ENCODE results near the gene EXOG. TPM values are rescaled to one million over a fixed set of nuclear protein-coding genes. Genes with fewer than 3 reads are reported as not detected.

Gene EXOG
- total and polyA plus RNA-seq, 2 of the 13 experiments (the other 11 are each of a cell fraction or from before 2014, with no cell fraction given), result 5.5 to 9.5 TPM

DNA sequence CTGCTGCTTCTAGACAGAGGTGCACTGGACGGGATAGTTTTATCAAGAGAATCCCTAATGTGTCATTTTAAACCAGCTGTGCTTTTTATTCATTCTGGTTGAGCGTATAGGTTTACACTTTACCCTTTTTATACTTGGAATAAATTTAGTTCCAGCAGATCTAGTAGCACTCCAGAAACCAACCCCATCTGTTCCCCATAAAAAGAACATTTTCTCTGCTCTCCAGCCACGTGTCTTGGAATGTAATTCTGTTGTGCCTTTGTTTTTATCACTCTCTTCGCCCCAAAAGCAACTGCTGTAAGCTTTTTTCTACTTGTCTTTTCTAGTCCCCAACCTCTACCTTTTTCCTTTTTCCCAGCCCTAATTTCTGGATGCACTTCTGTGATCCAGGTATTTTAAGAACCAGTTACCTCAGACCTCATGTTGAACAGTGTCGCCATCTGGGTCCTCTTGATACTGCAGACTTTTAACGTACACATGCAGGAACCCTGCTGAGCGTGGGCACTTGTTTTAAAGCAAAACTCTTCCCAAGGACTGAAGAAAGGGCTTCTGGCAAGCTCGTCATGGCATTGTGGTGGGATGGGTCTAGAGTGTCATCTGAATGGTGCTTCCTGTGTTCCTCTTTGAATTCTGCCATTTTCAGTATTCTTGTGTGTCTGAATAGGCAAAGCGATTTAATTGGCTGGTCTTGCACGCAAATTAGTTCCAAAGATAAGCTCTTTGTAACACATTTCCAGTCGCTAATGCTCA is 5.7 kb upstream of the EXOG start:
- Histone ChIP-seq H4K20me1 (ENCODE audit: insufficient read depth, low read length) (no peaks in the 10 kb centered on the region), H3K36me3 (replicated peaks in 1 of 2; ENCODE audit: control insufficient read depth in 1 of 2, insufficient read depth in 2 of 2, low read length in 2 of 2) (peaks cover 0 to 3% of the 10 kb centered on the region in 2 experiments; a peak in 4 of 5 replicates), H3K9me3 (ENCODE audit: low read length) (no peaks in the 10 kb centered on the region), H3K27me3 (ENCODE audit: control insufficient read depth in 1 of 2, insufficient read depth in 2 of 2, low read length in 2 of 2) (no peaks in the 10 kb centered on the region), H3K4me3 (replicated peaks in 1 of 3; ENCODE audit: insufficient read depth in 1 of 3, low read depth in 2 of 3, low read length in 3 of 3) (no peak overlapping the region), H3K4me2 (ENCODE audit: low read depth, low read length) (no peak overlapping the region), H3K4me1 (ENCODE audit: insufficient read depth, low read length) (no peaks in the 10 kb centered on the region), H3K79me2 (ENCODE audit: insufficient read depth, low read length) (no peaks in the 10 kb centered on the region), H3K9ac (ENCODE audit: insufficient read depth, low read depth, low read length) (no peak overlapping the region), H3K27ac (ENCODE audit: extremely low read length, insufficient read depth, low read length) (no peak overlapping the region), H2AFZ (ENCODE audit: low read length) (no peak overlapping the region)
- WGBS (ENCODE audit: low lambda C conversion rate), result 90% methylated on average over 11 of the region's 11 CpGs
- no peak for TF ChIP-seq GFI1 (CRISPR knock-in tag; IDR thresholded peaks at IDR 0.05; ENCODE audit: borderline replicate concordance)
- TF ChIP-seq RBM22 (optimal IDR thresholded peaks at IDR 0.05; ENCODE audit: low read length), result no peak
- no peak for TF ChIP-seq SALL2 (CRISPR knock-in tag; IDR thresholded peaks at IDR 0.05)
- no peak for TF ChIP-seq CC2D1A (CRISPR knock-in tag; IDR thresholded peaks at IDR 0.05)
- TF ChIP-seq NR2F6 (IDR thresholded peaks at IDR 0.05), result no peak
- TF ChIP-seq NR2F6 (CRISPR knock-in tag; IDR thresholded peaks at IDR 0.05), result no peak
- TF ChIP-seq, protein P1, sequence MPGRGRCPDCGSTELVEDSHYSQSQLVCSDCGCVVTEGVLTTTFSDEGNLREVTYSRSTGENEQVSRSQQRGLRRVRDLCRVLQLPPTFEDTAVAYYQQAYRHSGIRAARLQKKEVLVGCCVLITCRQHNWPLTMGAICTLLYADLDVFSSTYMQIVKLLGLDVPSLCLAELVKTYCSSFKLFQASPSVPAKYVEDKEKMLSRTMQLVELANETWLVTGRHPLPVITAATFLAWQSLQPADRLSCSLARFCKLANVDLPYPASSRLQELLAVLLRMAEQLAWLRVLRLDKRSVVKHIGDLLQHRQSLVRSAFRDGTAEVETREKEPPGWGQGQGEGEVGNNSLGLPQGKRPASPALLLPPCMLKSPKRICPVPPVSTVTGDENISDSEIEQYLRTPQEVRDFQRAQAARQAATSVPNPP (CRISPR knock-in tag; IDR thresholded peaks at IDR 0.05), result no peak
- no peak for TF ChIP-seq ZNF747 (CRISPR knock-in tag; IDR thresholded peaks at IDR 0.05; ENCODE audit: borderline replicate concordance)
- TF ChIP-seq, protein P2, sequence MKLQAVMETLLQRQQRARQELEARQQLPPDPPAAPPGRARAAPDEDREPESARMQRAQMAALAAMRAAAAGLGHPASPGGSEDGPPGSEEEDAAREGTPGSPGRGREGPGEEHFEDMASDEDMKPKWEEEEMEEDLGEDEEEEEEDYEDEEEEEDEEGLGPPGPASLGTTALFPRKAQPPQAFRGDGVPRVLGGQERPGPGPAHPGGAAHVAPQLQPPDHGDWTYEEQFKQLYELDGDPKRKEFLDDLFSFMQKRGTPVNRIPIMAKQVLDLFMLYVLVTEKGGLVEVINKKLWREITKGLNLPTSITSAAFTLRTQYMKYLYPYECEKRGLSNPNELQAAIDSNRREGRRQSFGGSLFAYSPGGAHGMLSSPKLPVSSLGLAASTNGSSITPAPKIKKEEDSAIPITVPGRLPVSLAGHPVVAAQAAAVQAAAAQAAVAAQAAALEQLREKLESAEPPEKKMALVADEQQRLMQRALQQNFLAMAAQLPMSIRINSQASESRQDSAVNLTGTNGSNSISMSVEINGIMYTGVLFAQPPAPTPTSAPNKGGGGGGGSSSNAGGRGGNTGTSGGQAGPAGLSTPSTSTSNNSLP (IDR thresholded peaks at IDR 0.05; ENCODE audit: low read depth, low read length), result no peak
- TF ChIP-seq ZNF329 (CRISPR knock-in tag; IDR thresholded peaks at IDR 0.05; ENCODE audit: low read depth), result no peak
- TF ChIP-seq, protein P3, sequence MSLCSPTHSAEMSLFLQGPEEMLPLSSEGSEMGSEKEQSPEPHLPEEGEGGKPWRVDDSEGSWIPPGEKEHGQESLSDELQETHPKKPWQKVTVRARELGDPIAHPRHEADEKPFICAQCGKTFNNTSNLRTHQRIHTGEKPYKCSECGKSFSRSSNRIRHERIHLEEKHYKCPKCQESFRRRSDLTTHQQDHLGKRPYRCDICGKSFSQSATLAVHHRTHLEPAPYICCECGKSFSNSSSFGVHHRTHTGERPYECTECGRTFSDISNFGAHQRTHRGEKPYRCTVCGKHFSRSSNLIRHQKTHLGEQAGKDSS (CRISPR knock-in tag; IDR thresholded peaks at IDR 0.05; ENCODE audit: borderline replicate concordance, low read depth), result no peak
- TF ChIP-seq, protein P4, sequence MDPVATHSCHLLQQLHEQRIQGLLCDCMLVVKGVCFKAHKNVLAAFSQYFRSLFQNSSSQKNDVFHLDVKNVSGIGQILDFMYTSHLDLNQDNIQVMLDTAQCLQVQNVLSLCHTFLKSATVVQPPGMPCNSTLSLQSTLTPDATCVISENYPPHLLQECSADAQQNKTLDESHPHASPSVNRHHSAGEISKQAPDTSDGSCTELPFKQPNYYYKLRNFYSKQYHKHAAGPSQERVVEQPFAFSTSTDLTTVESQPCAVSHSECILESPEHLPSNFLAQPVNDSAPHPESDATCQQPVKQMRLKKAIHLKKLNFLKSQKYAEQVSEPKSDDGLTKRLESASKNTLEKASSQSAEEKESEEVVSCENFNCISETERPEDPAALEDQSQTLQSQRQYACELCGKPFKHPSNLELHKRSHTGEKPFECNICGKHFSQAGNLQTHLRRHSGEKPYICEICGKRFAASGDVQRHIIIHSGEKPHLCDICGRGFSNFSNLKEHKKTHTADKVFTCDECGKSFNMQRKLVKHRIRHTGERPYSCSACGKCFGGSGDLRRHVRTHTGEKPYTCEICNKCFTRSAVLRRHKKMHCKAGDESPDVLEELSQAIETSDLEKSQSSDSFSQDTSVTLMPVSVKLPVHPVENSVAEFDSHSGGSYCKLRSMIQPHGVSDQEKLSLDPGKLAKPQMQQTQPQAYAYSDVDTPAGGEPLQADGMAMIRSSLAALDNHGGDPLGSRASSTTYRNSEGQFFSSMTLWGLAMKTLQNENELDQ (CRISPR knock-in tag; IDR thresholded peaks at IDR 0.05; ENCODE audit: borderline replicate concordance), result no peak
- no peak for TF ChIP-seq AGO1 (IDR thresholded peaks at IDR 0.05; ENCODE audit: low read depth, low read length, poor library complexity, severe bottlenecking)
- TF ChIP-seq GTF2F1 (IDR thresholded peaks at IDR 0.05; ENCODE audit: low read length), result no peak
- no TSS peak for BruUV-seq (replicated peaks)
- in situ Hi-C loops (cut with HindIII; ENCODE audit: extremely low pct_ligation_motif_present, low pct_unique_long_range_greater_than_20kb) (no loop called here), intact Hi-C loops (cut with micrococcal nuclease; ENCODE audit: unreplicated experiment) (no loop called here)
- DNase-seq (ENCODE audit: low spot score), result no peak
- ATAC-seq, result no peak
- ChIA-PET POLR2A (no interaction called here), CTCF (ENCODE audit: low intra/inter-chr PET ratio, low total read pairs) (no interaction called here)
- FAIRE-seq, result no peak
